Kidney capillary endothelial cell (primary cell): ENCODE data around the gene CYP3A4.

Experiments
- DNase-seq: peaks from one replicate; pipeline ENCODE4 v3.0.0-alpha.2; 2018; ENCODE audit warnings: low spot score

The CYP3A4 gene

DNA sequence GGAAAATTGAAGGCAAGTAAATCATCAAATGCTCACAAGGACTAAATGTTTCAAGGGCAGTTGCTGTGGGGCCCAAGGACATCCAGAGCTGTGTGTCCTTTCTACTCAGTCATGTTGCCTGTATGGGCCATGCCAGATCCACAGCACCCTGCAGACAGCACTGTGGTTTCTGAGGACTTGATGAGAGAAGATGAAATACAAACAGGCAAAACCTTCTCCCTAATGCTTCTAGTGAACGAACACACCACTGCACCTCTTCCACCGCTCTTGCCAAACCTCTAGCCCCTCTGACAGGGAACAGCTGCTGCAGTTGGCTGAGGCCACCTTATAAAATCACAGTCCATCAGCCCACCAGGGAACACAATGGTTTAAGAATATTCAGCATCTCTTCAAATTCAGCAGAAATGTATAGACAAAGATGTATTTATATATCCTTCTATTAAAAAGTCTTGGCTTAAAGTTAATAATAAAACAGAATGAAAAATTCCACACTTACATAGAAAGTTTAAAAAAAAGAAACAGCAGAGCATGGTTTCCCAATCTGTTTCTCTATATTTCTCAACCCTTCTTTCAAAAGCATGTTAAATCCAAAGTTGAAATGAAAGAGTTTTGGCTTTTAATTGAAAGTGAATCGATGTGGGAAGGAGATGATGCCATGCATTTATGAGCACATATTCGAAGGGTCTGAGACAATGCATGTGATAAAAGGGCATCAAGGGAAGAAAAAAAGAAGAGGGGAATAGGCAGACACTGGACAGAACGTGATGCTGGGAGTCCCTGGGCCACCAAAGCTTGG, 63.0 kb downstream of the CYP3A4 start:
- DNase-seq = no peak

DNA sequence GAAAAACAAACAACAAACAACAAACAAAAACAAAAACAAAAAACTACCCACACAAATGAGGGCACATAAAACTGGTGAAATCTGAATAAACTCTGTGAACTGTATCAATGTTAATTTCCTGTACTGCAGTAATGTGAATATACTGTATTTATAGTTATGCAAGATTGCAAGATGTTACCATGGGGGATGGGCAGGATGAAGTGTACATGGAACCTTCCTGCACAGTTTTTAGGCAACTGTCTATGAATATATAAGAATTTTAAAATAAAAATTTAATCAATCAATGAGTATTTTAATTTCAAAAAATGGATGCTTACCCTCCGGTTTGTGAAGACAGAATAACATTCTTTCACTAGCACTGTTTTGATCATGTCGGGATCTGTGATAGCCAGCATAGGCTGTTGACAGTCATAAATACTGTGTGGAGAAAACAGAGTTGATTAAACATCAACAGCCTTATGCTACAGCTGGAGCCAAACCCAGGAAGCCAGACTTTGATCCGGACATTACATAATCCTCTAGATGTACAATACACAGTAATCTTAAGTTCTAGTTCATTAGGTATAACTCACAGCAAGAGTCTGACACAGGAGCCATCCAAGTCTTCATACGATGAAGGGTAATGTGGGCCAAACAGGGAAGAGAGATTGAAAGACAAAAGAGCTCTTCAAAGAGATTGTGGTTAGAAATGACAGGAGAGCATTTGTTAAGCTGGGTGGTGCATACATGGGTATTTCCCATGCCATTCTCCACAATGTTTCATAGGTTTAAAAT, 63.8 kb downstream of the CYP3A4 start:
- no peak for DNase-seq

GRCh38 chr7:99713995-99714570, 69.9 kb downstream of the CYP3A4 start:
- no peak for DNase-seq

DNA sequence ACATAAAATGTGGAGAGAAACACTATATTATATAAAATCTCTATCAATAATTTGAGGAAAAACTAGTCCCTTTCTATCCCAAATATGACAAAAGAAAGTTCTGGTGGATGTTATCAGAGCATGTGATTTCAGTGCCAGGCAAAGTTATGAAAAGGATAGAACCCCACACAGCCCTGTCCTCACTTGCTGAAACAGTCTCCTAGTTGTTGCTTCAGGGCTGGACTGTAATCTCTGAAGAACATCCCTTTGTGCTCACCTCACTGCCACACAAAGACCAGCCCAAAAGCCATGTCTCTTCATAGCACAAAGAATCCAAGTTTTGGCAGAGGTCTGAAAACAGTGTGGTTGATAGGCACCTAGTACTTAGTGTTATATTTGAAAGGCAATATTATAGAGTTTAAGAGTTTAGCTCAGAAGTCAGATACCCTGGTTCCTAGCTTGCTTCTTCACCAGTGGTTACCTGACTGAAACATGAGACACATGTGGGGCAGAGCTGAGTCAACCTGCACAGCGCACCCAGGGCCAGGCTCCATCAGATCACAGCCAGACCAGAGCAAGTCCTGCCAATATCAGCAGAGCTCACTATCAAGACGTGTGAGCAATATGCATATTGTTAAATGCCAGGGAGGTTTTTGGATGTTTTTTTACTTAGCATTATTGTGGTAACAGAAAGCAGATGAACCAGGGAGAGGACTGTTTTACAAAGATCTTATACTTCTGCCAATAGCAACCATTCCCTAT, 74.0 kb downstream of the CYP3A4 start:
- no peak for DNase-seq

GRCh38 chr7:99709260-99709659, 74.7 kb downstream of the CYP3A4 start:
- DNase-seq = no peak

DNA sequence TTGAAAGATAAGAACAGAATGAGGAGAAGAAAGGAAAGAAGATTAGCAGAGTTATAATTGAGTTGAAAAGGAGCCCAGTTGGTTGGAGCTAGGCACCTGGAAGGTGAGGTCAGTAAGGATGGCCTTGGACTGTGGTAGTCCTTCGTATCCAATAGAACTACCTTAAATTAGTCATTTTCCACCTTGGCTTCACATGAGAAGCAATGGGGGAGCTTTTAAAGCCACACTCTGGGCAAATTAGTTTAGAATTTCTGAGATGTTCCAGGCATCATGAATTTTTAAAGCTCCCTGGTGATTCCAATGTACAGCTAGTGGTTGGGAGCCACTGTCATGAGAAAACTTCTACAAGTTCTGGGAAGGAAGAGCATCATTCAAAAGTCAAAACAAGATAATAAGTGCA, 76.9 kb downstream of the CYP3A4 start:
- no peak for DNase-seq
